ENCODE measurements around the gene ETS1. TPM values are rescaled to one million over a fixed set of nuclear protein-coding genes. Genes with fewer than 3 reads are reported as not detected.

The ETS1 gene
- total RNA-seq, 2 donors from 2014 or later: 15.2 to 30.0 TPM

DNA sequence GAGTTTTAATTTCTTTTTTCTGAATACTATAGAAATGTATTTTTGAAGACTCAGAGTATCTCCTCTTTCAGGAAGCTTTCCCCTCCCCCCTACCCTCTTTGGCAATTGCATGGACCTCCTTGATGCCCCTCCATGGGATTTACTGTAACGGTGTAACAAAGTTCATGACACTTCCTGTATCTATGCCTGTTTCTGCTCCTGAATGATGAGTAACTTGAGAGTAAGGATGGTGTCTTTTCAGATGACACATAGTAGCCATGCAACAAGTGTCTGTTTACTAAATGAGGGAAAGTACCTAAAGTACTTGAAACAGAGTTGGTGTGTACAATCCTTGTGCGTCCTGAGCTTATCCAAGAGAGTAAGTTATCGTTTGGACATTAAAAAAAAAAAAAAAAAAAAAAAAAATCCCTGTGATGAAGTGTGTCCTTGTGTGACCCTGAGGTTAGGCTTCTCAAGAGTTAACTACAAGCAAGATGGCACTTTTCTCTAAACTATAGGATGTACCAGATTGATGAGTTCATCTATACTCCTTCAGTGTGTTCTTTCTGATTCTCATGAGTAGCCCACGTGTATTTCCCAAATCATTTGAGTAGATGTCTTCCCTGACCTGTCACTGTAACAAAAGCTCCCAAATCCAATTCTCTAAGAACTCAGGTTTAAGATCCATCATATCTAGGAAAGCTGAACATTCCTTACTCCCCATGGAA, 7.4 kb downstream of the ETS1 start:
- 85% methylated on average over 4 of the region's 4 CpGs for WGBS
- no peak for DNase-seq (ENCODE audit: low spot score)
- Histone ChIP-seq H3K4me3 (no peak overlapping the region), H3K36me3 (no peaks in the 10 kb centered on the region), H3K27me3 (replicated peaks; ENCODE audit: insufficient read depth) (no peaks in the 10 kb centered on the region), H3K9me3 (no peaks in the 10 kb centered on the region), H3K4me1 (replicated peaks) (no peaks in the 10 kb centered on the region), H3K27ac (no peak overlapping the region)
- intact Hi-C loops (cut with DNase I): no loop called here
- TF ChIP-seq POLR2A (IDR thresholded peaks at IDR 0.05) (no peak), POLR2AphosphoS5 (IDR thresholded peaks at IDR 0.05) (no peak)
- TF ChIP-seq, protein P1, sequence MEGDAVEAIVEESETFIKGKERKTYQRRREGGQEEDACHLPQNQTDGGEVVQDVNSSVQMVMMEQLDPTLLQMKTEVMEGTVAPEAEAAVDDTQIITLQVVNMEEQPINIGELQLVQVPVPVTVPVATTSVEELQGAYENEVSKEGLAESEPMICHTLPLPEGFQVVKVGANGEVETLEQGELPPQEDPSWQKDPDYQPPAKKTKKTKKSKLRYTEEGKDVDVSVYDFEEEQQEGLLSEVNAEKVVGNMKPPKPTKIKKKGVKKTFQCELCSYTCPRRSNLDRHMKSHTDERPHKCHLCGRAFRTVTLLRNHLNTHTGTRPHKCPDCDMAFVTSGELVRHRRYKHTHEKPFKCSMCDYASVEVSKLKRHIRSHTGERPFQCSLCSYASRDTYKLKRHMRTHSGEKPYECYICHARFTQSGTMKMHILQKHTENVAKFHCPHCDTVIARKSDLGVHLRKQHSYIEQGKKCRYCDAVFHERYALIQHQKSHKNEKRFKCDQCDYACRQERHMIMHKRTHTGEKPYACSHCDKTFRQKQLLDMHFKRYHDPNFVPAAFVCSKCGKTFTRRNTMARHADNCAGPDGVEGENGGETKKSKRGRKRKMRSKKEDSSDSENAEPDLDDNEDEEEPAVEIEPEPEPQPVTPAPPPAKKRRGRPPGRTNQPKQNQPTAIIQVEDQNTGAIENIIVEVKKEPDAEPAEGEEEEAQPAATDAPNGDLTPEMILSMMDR (IDR thresholded peaks at IDR 0.05): no peak

DNA sequence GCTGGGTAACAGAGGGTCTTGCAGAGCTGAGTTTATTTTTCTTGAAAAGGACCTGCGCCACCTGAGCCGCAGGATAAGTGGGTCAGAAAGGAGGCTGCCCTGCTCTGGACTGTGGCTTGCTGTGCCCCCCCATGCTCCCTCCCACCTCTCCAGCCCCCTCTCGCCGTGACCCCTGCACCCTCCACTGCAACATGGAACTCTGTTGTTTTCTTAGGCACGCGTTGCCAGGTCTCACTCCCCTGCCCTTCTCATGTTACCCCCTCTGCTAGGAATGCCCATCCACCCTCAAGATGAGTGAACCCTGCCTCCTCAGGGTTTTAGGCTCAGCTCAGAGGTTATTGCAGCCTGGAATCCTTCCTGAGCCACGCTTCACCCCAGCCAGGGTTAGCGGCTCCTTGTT, 10.8 kb downstream of the ETS1 start:
- Histone ChIP-seq H3K27me3 (replicated peaks; ENCODE audit: insufficient read depth) (no peaks in the 10 kb centered on the region), H3K4me1 (replicated peaks) (no peaks in the 10 kb centered on the region), H3K36me3 (no peaks in the 10 kb centered on the region), H3K9me3 (no peaks in the 10 kb centered on the region), H3K4me3 (no peak overlapping the region), H3K27ac (no peak overlapping the region)
- WGBS: 48% methylated on average over 8 of the region's 8 CpGs
- TF ChIP-seq POLR2AphosphoS5 (IDR thresholded peaks at IDR 0.05) (no peak), POLR2A (IDR thresholded peaks at IDR 0.05) (no peak)
- TF ChIP-seq, protein P1 (IDR thresholded peaks at IDR 0.05): no peak
- intact Hi-C loops (cut with DNase I): no loop called here
- no peak for DNase-seq (ENCODE audit: low spot score)

DNA sequence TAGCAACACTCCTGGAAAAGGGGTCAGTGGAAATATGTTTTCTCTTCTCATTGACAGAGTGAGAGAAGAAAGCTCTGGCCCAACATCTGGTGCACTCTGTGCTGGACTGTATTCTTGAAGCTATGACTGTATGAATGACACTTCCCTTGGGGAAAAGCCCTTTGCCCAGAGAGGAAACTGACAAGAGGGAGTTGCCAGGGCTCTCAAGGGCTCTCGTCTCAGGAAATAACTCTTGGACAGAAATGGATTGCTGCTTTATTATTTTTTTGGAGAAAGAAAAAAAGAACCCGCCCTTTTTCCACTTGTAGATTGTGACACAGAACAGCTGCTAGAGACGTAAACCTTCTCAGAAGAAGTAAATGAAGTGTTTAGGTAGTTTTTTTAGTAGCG, 11.4 kb downstream of the ETS1 start:
- no peak overlapping the region for H3K27ac ChIP-seq

DNA sequence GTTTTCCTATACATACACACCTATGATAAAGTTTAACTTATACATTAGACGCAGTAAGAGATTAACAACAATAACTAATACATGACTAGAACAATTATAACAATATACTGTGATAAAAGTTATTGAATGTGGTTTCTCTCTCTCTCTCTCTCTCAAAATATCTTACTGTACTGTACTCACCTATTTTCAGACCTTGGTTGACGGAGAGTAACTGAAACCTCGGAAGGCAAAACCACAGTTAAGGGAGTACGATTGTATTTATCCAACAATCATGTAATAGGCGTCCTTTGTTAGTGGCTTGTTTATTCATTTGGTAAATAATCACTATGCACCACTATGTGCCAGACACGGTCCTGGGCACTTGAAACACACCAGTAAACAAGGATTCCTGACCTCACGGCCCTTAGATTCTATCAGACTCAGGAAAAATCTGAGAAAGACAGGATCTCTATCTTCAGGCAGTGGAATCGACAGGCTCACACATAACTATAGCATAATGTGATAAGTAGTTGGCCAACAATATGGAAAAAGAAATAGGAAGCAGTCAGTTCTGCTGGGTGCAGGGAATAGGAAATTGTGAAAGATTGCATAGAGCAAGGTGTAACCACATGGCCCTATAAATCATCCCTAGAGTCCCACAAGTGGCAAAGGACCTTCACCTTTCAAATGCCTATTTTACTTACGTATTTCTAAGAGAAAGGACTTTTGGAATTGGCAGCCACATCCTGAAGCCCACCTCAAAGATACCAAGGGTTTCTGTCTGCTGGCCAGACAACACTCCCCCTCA, 12.0 kb downstream of the ETS1 start:
- H3K27me3 ChIP-seq (replicated peaks; ENCODE audit: insufficient read depth): no peaks in the 10 kb centered on the region
- no peak for DNase-seq (ENCODE audit: low spot score)
- 77% methylated on average over 9 of the region's 9 CpGs for WGBS
- TF ChIP-seq, protein P1 (IDR thresholded peaks at IDR 0.05): no peak
- no peak for TF ChIP-seq POLR2AphosphoS5 (IDR thresholded peaks at IDR 0.05)
- no peak for TF ChIP-seq POLR2A (IDR thresholded peaks at IDR 0.05)
- intact Hi-C loops (cut with DNase I): no loop called here
- no peaks in the 10 kb centered on the region for H3K4me1 ChIP-seq (replicated peaks)
- no peaks in the 10 kb centered on the region for H3K36me3 ChIP-seq
- H3K4me3 ChIP-seq: no peak overlapping the region
- H3K27ac ChIP-seq: no peak overlapping the region
- no peaks in the 10 kb centered on the region for H3K9me3 ChIP-seq

More for the DNA sequence above, 11.4 kb downstream of the ETS1 start:
- DNase-seq (ENCODE audit: low spot score): no peak
- Histone ChIP-seq H3K36me3 (no peaks in the 10 kb centered on the region), H3K4me3 (no peak overlapping the region), H3K4me1 (replicated peaks) (no peaks in the 10 kb centered on the region), H3K27me3 (replicated peaks; ENCODE audit: insufficient read depth) (no peaks in the 10 kb centered on the region), H3K9me3 (no peaks in the 10 kb centered on the region)
- intact Hi-C loops (cut with DNase I): no loop called here
- 36% methylated on average over 4 of the region's 4 CpGs for WGBS
- TF ChIP-seq POLR2AphosphoS5 (IDR thresholded peaks at IDR 0.05) (no peak), POLR2A (IDR thresholded peaks at IDR 0.05) (no peak)
- TF ChIP-seq, protein P1 (IDR thresholded peaks at IDR 0.05): no peak

All from prostate gland (tissue), 2 donors.